D721Med (cell line): ENCODE results near the gene SIMC1.
A peak's percentile ranks its signal among the peaks of the same experiment; 100 is the strongest.
"Not testable (repeated sequence)": the region's sequence is repeated elsewhere in the genome, so short reads cannot be mapped to it uniquely, and the experiment has no call there.

Experiments
- DNase-seq: peaks from one replicate; pipeline ENCODE4 v3.0.0; 2011; ENCODE audit warnings: low spot score; ENCODE audit not compliant: insufficient read length
- FAIRE-seq: peaks from 2 replicates; lab custom pipeline; 2011; peaks lifted over from hg19 to GRCh38; lab: Jason Lieb, UNC
- CTCF ChIP-seq: IDR thresholded peaks from 2 replicates; pipeline ENCODE4 v1.5.1; 2012; ENCODE audit warnings: mild to moderate bottlenecking, control low read depth; ENCODE audit not compliant: insufficient read depth; ENCODE audit errors: missing control alignments

Gene SIMC1

GRCh38 chr5:176237971-176238644 lies at the start of gene SIMC1:
Gene SIMC1, plus strand, starts transcription at chr5:176238424. Its CDS starts 85 bp downstream, at chr5:176238509.
- not testable (repeated sequence) for FAIRE-seq
- peak; percentile 14 for DNase-seq

- no peak for DNase-seq
Observed at GRCh38 chr5:176188506-176189193, 49.6 kb upstream of the SIMC1 start.

GRCh38 chr5:176189857-176190256 lies 48.4 kb upstream of the SIMC1 start:
- no peak for DNase-seq
- no peak for TF ChIP-seq CTCF
- no peak for FAIRE-seq

More at GRCh38 chr5:176188506-176189193, 49.6 kb upstream of the SIMC1 start:
- no peak for FAIRE-seq
- TF ChIP-seq CTCF: no peak

- FAIRE-seq (no peak), DNase-seq (no peak)
- no peak for TF ChIP-seq CTCF
Observed at GRCh38 chr5:176190886-176191755, 47.1 kb upstream of the SIMC1 start.

GRCh38 chr5:176192094-176192721 lies 46.0 kb upstream of the SIMC1 start:
- FAIRE-seq (no peak), DNase-seq (no peak)
- no peak for TF ChIP-seq CTCF

GRCh38 chr5:176192722-176193117 lies 45.5 kb upstream of the SIMC1 start:
- FAIRE-seq, DNase-seq: not testable (repeated sequence)

- not testable (repeated sequence) for FAIRE-seq, DNase-seq
Observed at GRCh38 chr5:176193636-176194035, 44.6 kb upstream of the SIMC1 start.

GRCh38 chr5:176194238-176195083 lies 43.8 kb upstream of the SIMC1 start:
- FAIRE-seq, DNase-seq: not testable (repeated sequence)

GRCh38 chr5:176195084-176195413 lies 43.2 kb upstream of the SIMC1 start:
- not testable (repeated sequence) for DNase-seq, FAIRE-seq

GRCh38 chr5:176195487-176196207 lies 42.6 kb upstream of the SIMC1 start:
- FAIRE-seq: not testable (repeated sequence)

GRCh38 chr5:176196781-176197180 lies 41.4 kb upstream of the SIMC1 start:
- not testable (repeated sequence) for FAIRE-seq, DNase-seq

More at GRCh38 chr5:176195487-176196207, 42.6 kb upstream of the SIMC1 start:
- not testable (repeated sequence) for DNase-seq

- not testable (repeated sequence) for DNase-seq, FAIRE-seq
Observed at GRCh38 chr5:176197234-176197858, 40.9 kb upstream of the SIMC1 start.
